Adrenal gland (tissue), 12 donors: ENCODE data around the gene RIPOR3. TPM values are rescaled to one million over a fixed set of nuclear protein-coding genes. Genes with fewer than 3 reads are reported as not detected.

Experiments used
- DNase-seq, 7 donors: peaks; one replicate each; pipeline ENCODE4 v3.0.0-alpha.2; 2019 to 2020
- H3K27ac ChIP-seq, 5 donors: fragments of 200-600 bp; sonication (generic) in 4 of 5; 1 replicate in 3 of 5; 2 replicates in 2 of 5; pipeline versions ENCODE4 v1.5.1 to v1.8.0; 2016 to 2020; ENCODE audit warnings: mild to moderate bottlenecking in 1 of 5
- H3K27me3 ChIP-seq: fragments of 200-600 bp; 2 replicates; pipeline ENCODE4 v1.8.0; 2021
- H3K36me3 ChIP-seq, 2 donors: fragments of 200-600 bp; replicated peaks in 1 of 2; 1 replicate in 1 of 2; 2 replicates in 1 of 2; pipeline versions ENCODE4 v1.5.1 to v1.8.0; 2018 to 2022
- H3K4me1 ChIP-seq, 2 donors: fragments of 200-600 bp; replicated peaks in 1 of 2; 1 replicate in 1 of 2; 2 replicates in 1 of 2; pipeline versions ENCODE4 v1.5.1 to v1.8.0; 2018 to 2021
- H3K4me3 ChIP-seq, 4 donors: fragments of 200-600 bp; sonication (generic) in 3 of 4; one replicate each; pipeline ENCODE4 v1.5.1; 2016 to 2018
- H3K9me3 ChIP-seq, 3 donors: fragments of 200-600 bp; sonication (generic) in 1 of 3; replicated peaks in 1 of 3; 1 replicate in 2 of 3; 2 replicates in 1 of 3; pipeline versions ENCODE4 v1.5.1 to v1.8.0; 2016 to 2021
- CTCF ChIP-seq, 6 experiments: fragments of 450-650 bp in 4 of 6; fragments of 200-600 bp in 2 of 6; sonication (generic) in 1 of 6; IDR thresholded peaks; 1 replicate in 5 of 6; 2 replicates in 1 of 6; pipeline versions ENCODE4 v1.5.1 to v1.8.0; 2016 to 2021; ENCODE audit warnings: antibody characterized with exemption in 6 of 6, mild to moderate bottlenecking in 2 of 6, moderate library complexity in 1 of 6
- POLR2A ChIP-seq, 2 donors: fragments of 450-650 bp; IDR thresholded peaks; one replicate each; pipeline ENCODE4 v1.6.1; 2017; ENCODE audit warnings: antibody characterized with exemption in 2 of 2, mild to moderate bottlenecking in 2 of 2, moderate library complexity in 1 of 2
- WGBS, 4 donors: extraction: QIAGEN DNeasy Blood & Tissue Kit in 2 of 4; methylation state at CpG; one replicate each; pipeline versions ENCODE4 v1.1.5 to v1.1.7; 2013 to 2017; 5-methylcytosine and 5-hydroxymethylcytosine counted together
- intact Hi-C, 2 donors: fragments of 100-400 bp; cut with DNase I; formaldehyde crosslinking; loops; one replicate each; pipeline versions ENCODE4 v1.14.1 to v1.15.0; 2022 to 2023
- polyA plus RNA-seq, 3 donors: library from polyadenylated mRNA; stranded (reverse); fragments of 200-250 nt in 2 of 3; fragments of 350-450 nt in 1 of 3; fragmentation: Illumina TruSeq in 1 of 3; extraction: RNeasy Lipid Tissue Mini Kit (QIAGEN cat#74804) in 1 of 3; gene quantifications; one replicate each; pipeline ENCODE4 v1.2.3, GENCODE V29; 2013 to 2014
- total RNA-seq, 9 donors: library from RNA; depleted of rRNA in 4 of 9; stranded (reverse); fragments of >200 nt in 4 of 9; fragments of 120-200 nt in 1 of 9; fragmentation: NEBNext Ultra II Directional in 1 of 9; extraction: Animal tissue kit (Norgen Biotek cat#: 25700) in 1 of 9; gene quantifications; one replicate each; pipeline versions ENCODE4 v1.1.0 to v1.2.4, GENCODE V29; 2013 to 2023
- donor health status: healthy with polysubstance abuse.
- donor health status: Bipolar disorder and iron deficiency.
- donor health status: DM: yes; HTN: yes; CAD: no.
- donor health status: DM: no; HTN: no; CAD: no.
- donor health status: DM: no; HTN: no; CAD: no.
- donor health status: DM: yes; HTN: yes; CAD: no.

Gene RIPOR3
- total and polyA plus RNA-seq, 12 donors = 3.4 to 135 (median 23.7) TPM

DNA sequence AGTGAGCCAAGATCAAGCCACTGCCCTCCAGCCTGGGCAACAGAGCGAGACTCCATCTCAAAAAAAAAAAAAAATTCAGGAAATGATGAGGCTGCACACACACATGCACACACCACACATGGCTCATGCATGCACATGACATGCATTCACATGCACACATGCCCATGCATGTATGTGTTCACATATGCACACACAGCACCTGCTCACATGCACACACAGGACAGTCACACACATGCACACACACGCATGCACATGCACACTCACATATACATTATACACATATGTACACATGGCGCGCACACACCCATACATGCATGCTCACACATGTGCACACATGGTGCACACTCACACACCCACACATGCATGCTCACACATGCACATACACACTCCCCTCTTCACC, 22.5 kb downstream of the RIPOR3 start:
- 80 to 95% (median 90%) methylated on average over 4 of the region's 4 CpGs for WGBS, 4 donors
- no peak overlapping the region for H3K4me3 ChIP-seq
- intact Hi-C loops = no loop called here
- H3K27me3 ChIP-seq = no peaks in the 10 kb centered on the region
- no peak for TF ChIP-seq POLR2A (IDR thresholded peaks at IDR 0.05)
- H3K9me3 ChIP-seq = no peaks in the 10 kb centered on the region
- H3K36me3 ChIP-seq = no peaks in the 10 kb centered on the region
- DNase-seq = no peak
- H3K27ac ChIP-seq = no peak overlapping the region
- peaks cover 0 to 9% of the 10 kb centered on the region in 2 donors for H3K4me1 ChIP-seq

DNA sequence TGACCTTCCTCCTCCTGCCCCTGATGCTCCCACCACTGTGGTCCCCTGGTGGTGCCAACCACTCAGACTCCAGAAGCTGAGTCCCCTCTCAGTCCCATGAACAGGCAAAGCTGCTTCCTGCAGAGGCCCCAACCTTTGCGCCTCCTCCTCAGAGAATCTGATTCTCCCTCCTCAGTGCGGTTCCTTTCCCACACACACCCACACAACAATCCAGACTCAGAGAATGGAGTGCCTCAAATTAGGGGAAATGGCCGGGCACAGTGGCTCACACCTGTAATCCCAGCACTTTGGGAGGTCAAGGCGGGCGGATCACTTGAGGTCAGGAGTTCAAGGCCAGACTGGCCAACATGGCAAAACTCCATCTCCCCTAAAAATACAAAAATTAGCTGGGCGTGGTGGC, 23.0 kb downstream of the RIPOR3 start:
- H3K27me3 ChIP-seq = no peaks in the 10 kb centered on the region
- TF ChIP-seq CTCF (IDR thresholded peaks at IDR 0.05) (no peak), POLR2A (IDR thresholded peaks at IDR 0.05) (no peak)
- intact Hi-C loops = no loop called here
- H3K4me1 ChIP-seq = peaks cover 3 to 14% of the 10 kb centered on the region in 2 donors
- WGBS, 4 donors = 86 to 93% (median 90%) methylated on average over 6 of the region's 6 CpGs
- H3K36me3 ChIP-seq = no peaks in the 10 kb centered on the region
- DNase-seq = no peak
- H3K4me3 ChIP-seq = no peak overlapping the region
- H3K9me3 ChIP-seq = no peaks in the 10 kb centered on the region
- peak overlapping the region in 1 of 5 donors; percentile 46 for H3K27ac ChIP-seq

DNA sequence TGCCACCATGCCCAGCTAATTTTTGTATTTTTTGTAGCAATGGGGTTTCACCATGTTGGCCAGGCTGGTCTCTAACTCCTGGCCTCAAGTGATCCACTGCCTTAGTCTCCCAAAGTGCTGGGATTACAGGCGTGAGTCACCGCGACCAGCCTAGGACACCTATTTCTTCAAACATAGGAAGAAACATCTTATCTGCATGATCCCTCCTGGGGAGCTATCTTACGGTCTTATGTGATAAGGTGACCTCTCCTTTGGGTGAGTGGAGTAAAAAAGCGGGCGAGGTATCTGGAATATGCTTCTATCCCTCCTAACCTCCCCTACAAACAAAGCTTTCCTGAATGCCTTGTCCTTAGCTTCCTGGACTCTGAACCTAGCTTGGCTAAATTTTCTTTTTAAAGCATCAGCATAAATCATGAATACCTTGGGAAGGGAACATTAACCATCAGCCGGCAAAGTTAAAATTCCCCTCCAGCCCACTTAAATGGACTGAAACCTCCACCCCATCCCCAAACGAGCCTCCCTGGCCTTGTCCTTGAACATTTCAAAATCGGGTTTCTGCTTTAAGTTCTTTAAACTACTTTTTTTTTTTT, 24.5 kb downstream of the RIPOR3 start:
- Histone ChIP-seq H3K9me3 (no peaks in the 10 kb centered on the region), H3K4me1 (peaks cover 6 to 22% of the 10 kb centered on the region in 2 donors), H3K4me3 (no peak overlapping the region), H3K27ac (no peak overlapping the region), H3K27me3 (no peaks in the 10 kb centered on the region), H3K36me3 (no peaks in the 10 kb centered on the region)
- intact Hi-C loops = no loop called here
- TF ChIP-seq POLR2A (IDR thresholded peaks at IDR 0.05) = no peak
- TF ChIP-seq CTCF (IDR thresholded peaks at IDR 0.05) = no peak
- 67 to 72% (median 68%) methylated on average over 9 of the region's 9 CpGs for WGBS, 4 donors
- DNase-seq = no peak

DNA sequence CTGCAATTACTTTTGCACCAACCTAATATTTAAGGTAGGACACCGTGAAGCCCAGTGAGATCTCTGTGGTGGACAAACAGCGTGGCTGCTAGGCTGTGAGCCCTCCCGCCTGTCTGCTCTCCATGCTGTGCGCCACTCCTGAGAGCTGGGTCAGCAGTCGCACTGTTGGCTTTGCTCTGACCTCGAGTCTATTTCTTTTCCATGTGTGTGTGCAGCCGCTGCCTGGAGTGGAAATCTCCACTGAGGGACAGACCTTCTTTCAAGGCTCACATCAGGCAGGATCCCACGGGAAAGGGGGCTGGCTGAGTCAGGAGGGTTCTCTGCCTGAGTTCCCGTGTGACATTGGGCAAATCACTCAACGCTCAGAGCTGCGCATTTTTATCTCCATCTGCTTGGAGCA, 27.1 kb downstream of the RIPOR3 start:
- 47 to 54% (median 50%) methylated on average over 11 of the region's 11 CpGs for WGBS, 4 donors
- no peaks in the 10 kb centered on the region for H3K27me3 ChIP-seq
- H3K4me3 ChIP-seq = no peak overlapping the region
- H3K36me3 ChIP-seq = no peaks in the 10 kb centered on the region
- TF ChIP-seq POLR2A (IDR thresholded peaks at IDR 0.05) (no peak), CTCF (IDR thresholded peaks at IDR 0.05) (no peak)
- intact Hi-C loops = no loop called here
- peak overlapping the region in 3 of 5 donors; percentile 36 to 88 (median 41) for H3K27ac ChIP-seq
- DNase-seq = peak; percentile 37 to 82 (median 63)
- peaks cover 23 to 48% of the 10 kb centered on the region in 2 donors for H3K4me1 ChIP-seq
- no peaks in the 10 kb centered on the region for H3K9me3 ChIP-seq
